Epithelial cell of prostate (primary cell): ENCODE measurements around the gene BRMS1L.
"Not testable (repeated sequence)": the region's sequence is repeated elsewhere in the genome, so short reads cannot be mapped to it uniquely, and the experiment has no call there.

ENCODE experiments used
- DNase-seq: peaks from one replicate; pipeline ENCODE4 v3.0.0-alpha.2; 2011; ENCODE audit warnings: low read depth, low spot score
- H3K27ac ChIP-seq: fragments of 450-650 bp; 2 replicates; pipeline ENCODE4 v1.5.1; 2017; ENCODE audit warnings: mild to moderate bottlenecking

The BRMS1L gene

GRCh38 chr14:35826218-35826951 is at the start of gene BRMS1L:
BRMS1L (plus strand) TSS chr14:35826338; CDS start chr14:35826517, 179 bp downstream.
- DNase-seq = peak; percentile 36
- H3K27ac ChIP-seq = peak within 1 kb of the TSS; percentile 89

GRCh38 chr14:35776823-35777222 is 49.3 kb upstream of the BRMS1L start:
- no peak for DNase-seq
- H3K27ac ChIP-seq = no peak overlapping the region

- H3K27ac ChIP-seq = not testable (repeated sequence)
These were observed 48.6 kb upstream of the BRMS1L start for GRCh38 chr14:35777550-35777949.

GRCh38 chr14:35779368-35779767 is 46.8 kb upstream of the BRMS1L start:
- H3K27ac ChIP-seq = no peak overlapping the region
- no peak for DNase-seq

More at GRCh38 chr14:35777550-35777949, 48.6 kb upstream of the BRMS1L start:
- not testable (repeated sequence) for DNase-seq

- no peak overlapping the region for H3K27ac ChIP-seq
- no peak for DNase-seq
These were observed 42.4 kb upstream of the BRMS1L start for GRCh38 chr14:35783699-35784098.

GRCh38 chr14:35786856-35787255 is 39.3 kb upstream of the BRMS1L start:
- H3K27ac ChIP-seq = no peak overlapping the region
- no peak for DNase-seq

- H3K27ac ChIP-seq = no peak overlapping the region
- no peak for DNase-seq
These were observed 36.5 kb upstream of the BRMS1L start for GRCh38 chr14:35789651-35790050.

- H3K27ac ChIP-seq = no peak overlapping the region
- DNase-seq = no peak
These were observed 28.3 kb upstream of the BRMS1L start for GRCh38 chr14:35797796-35798195.

- no peak for DNase-seq
These were observed 19.9 kb upstream of the BRMS1L start for GRCh38 chr14:35806006-35806907.

GRCh38 chr14:35807131-35807961 is 18.8 kb upstream of the BRMS1L start:
- no peak overlapping the region for H3K27ac ChIP-seq
- DNase-seq = no peak

More at GRCh38 chr14:35806006-35806907, 19.9 kb upstream of the BRMS1L start:
- H3K27ac ChIP-seq = no peak overlapping the region

- H3K27ac ChIP-seq = peak overlapping the region; percentile 91
- DNase-seq = no peak
These were observed 18.0 kb upstream of the BRMS1L start for GRCh38 chr14:35808076-35808637.

- H3K27ac ChIP-seq = peak within 1 kb of the TSS; percentile 91
- peak; percentile 89 for DNase-seq
These were observed 17.2 kb upstream of the BRMS1L start, which contains the start of gene RALGAPA1 for GRCh38 chr14:35808638-35809563. RALGAPA1 (minus strand) TSS chr14:35809295; CDS start chr14:35808835, 460 bp downstream.

GRCh38 chr14:35809597-35809996 is 16.5 kb upstream of the BRMS1L start:
- DNase-seq = no peak
- H3K27ac ChIP-seq = peak overlapping the region; percentile 91

GRCh38 chr14:35810963-35811362 is 15.2 kb upstream of the BRMS1L start:
- no peak overlapping the region for H3K27ac ChIP-seq
- DNase-seq = no peak

GRCh38 chr14:35814371-35815005 is 11.7 kb upstream of the BRMS1L start:
- H3K27ac ChIP-seq = no peak overlapping the region
- DNase-seq = no peak

- no peak for DNase-seq
- H3K27ac ChIP-seq = no peak overlapping the region
These were observed 7.6 kb upstream of the BRMS1L start for GRCh38 chr14:35818346-35819115.
